HepG2 (cell line): Measurements from ENCODE around the gene RAC2. TPM values are rescaled to one million over a fixed set of nuclear protein-coding genes. Genes with fewer than 3 reads are reported as not detected.
A peak's percentile ranks its signal among the peaks of the same experiment; 100 is the strongest.

ENCODE experiments used
- ASH2L ChIP-seq: fragments of 300-600, 200-600 bp; sonication (generic); IDR thresholded peaks from 2 replicates; pipeline ENCODE4 v1.7.0; 2017; ENCODE audit warnings: low read depth, mild to moderate bottlenecking, moderate library complexity, mixed read lengths, low read length; ENCODE audit not compliant: insufficient read length
- CENPT ChIP-seq: sonication (generic); formaldehyde crosslinking; IDR thresholded peaks from 2 replicates; pipeline ENCODE4 v1.8.0; 2022; ENCODE audit warnings: low read depth, mild to moderate bottlenecking, moderate library complexity, missing genetic modification reagents
- DNMT1 ChIP-seq: sonication (generic); formaldehyde crosslinking; IDR thresholded peaks from 2 replicates; pipeline ENCODE4 v1.5.1; 2020; ENCODE audit warnings: mild to moderate bottlenecking, missing genetic modification reagents
- FOXO1 ChIP-seq: sonication (generic); formaldehyde crosslinking; IDR thresholded peaks from 2 replicates; pipeline ENCODE4 v1.4.0; 2020; ENCODE audit warnings: missing genetic modification reagents
- FOXP1 ChIP-seq, 2 experiments: fragments of 450-650 bp in 1 of 2; IDR thresholded peaks; 2 replicates each; pipeline ENCODE4 v1.6.1; 2017 to 2018; ENCODE audit warnings: antibody characterized with exemption in 1 of 2
- GPN1 ChIP-seq: sonication (generic); formaldehyde crosslinking; IDR thresholded peaks from 2 replicates; pipeline ENCODE4 v1.5.1; 2020; ENCODE audit warnings: missing genetic modification reagents, borderline replicate concordance
- GTF2F1 ChIP-seq: fragments of 150-350 bp; IDR thresholded peaks from 2 replicates; pipeline ENCODE4 v1.6.1; 2014; ENCODE audit warnings: low read length
- GZF1 ChIP-seq: sonication (generic); formaldehyde crosslinking; IDR thresholded peaks from 2 replicates; pipeline ENCODE4 v1.5.1; 2020; ENCODE audit warnings: mild to moderate bottlenecking, missing genetic modification reagents
- HDAC1 ChIP-seq: sonication (generic); formaldehyde crosslinking; IDR thresholded peaks from 2 replicates; pipeline ENCODE4 v1.5.1; 2020; ENCODE audit warnings: mild to moderate bottlenecking, missing genetic modification reagents
- HNRNPH1 ChIP-seq: fragments of 200-400 bp; formaldehyde crosslinking; optimal IDR thresholded peaks from 2 replicates; pipeline ENCODE3; 2017; ENCODE audit warnings: mild to moderate bottlenecking, low read depth, low read length
- NFKB2 ChIP-seq: sonication (generic); formaldehyde crosslinking; IDR thresholded peaks from 2 replicates; pipeline ENCODE4 v1.4.0; 2020; ENCODE audit warnings: missing genetic modification reagents, borderline replicate concordance
- NKX3-1 ChIP-seq: sonication (generic); formaldehyde crosslinking; IDR thresholded peaks from 2 replicates; pipeline ENCODE4 v1.5.0; 2020; ENCODE audit warnings: missing genetic modification reagents
- RBM39 ChIP-seq: fragments of 200-400 bp; formaldehyde crosslinking; IDR thresholded peaks from one replicate; pipeline ENCODE4 v1.6.1; 2018; ENCODE audit warnings: antibody characterized with exemption, mild to moderate bottlenecking, low read depth, low read length; ENCODE audit not compliant: poor library complexity, severe bottlenecking
- SRSF9 ChIP-seq: fragments of 200-400 bp; formaldehyde crosslinking; IDR thresholded peaks from 2 replicates; pipeline ENCODE4 v1.6.1; 2018; ENCODE audit warnings: borderline replicate concordance, mild to moderate bottlenecking, low read depth, low read length; ENCODE audit not compliant: insufficient read depth, poor library complexity, severe bottlenecking
- SYNCRIP ChIP-seq: fragments of 200-400 bp; formaldehyde crosslinking; IDR thresholded peaks from 2 replicates; pipeline ENCODE4 v1.6.1; 2018; ENCODE audit warnings: mild to moderate bottlenecking, low read depth, low read length; ENCODE audit not compliant: insufficient read depth
- ZNF773 ChIP-seq: sonication (generic); formaldehyde crosslinking; IDR thresholded peaks from 2 replicates; pipeline ENCODE4 v1.4.0; 2020; ENCODE audit warnings: missing genetic modification reagents, borderline replicate concordance
- ZNF777 ChIP-seq: sonication (generic); formaldehyde crosslinking; IDR thresholded peaks from 2 replicates; pipeline ENCODE4 v1.4.0; 2020; ENCODE audit warnings: missing genetic modification reagents
- ZZZ3 ChIP-seq: sonication (generic); formaldehyde crosslinking; IDR thresholded peaks from 2 replicates; pipeline ENCODE4 v1.4.0; 2020; ENCODE audit warnings: missing genetic modification reagents, mild to moderate bottlenecking, borderline replicate concordance
- polyA plus RNA-seq, 8 experiments: library from polyadenylated mRNA; depleted of rRNA in 3 of 8; stranded (reverse) in 7 of 8; unstranded in 1 of 8; fragments of >200 nt; fragmentation: Illumina TruSeq in 4 of 8; extraction: Trizol in 4 of 8; gene quantifications; 2 replicates each; pipeline versions ENCODE4 v1.2.1 to v1.2.3, GENCODE V29; 2011 to 2016; ENCODE audit warnings: low read depth in 4 of 8, missing spikeins in 1 of 8, mixed read lengths in 1 of 8; ENCODE audit not compliant: insufficient read depth in 1 of 8
- total RNA-seq, 5 experiments: library from RNA; depleted of rRNA; stranded (reverse); fragments of >200 nt; fragmentation: Illumina TruSeq; extraction: Trizol; gene quantifications; 2 replicates each; pipeline ENCODE4 v1.2.3, GENCODE V29; 2016; ENCODE audit warnings: low read depth in 1 of 5
- TF ChIP-seq, protein P1 (sequence below): sonication (generic); formaldehyde crosslinking; IDR thresholded peaks from 2 replicates; pipeline ENCODE4 v1.4.0; 2020; ENCODE audit warnings: missing genetic modification reagents
- TF ChIP-seq, protein P2 (sequence below): sonication (generic); formaldehyde crosslinking; IDR thresholded peaks from 2 replicates; pipeline ENCODE4 v1.4.0; 2020; ENCODE audit warnings: missing genetic modification reagents, borderline replicate concordance
- TF ChIP-seq, protein P3 (sequence below): sonication (generic); formaldehyde crosslinking; IDR thresholded peaks from 2 replicates; pipeline ENCODE4 v1.5.1; 2020; ENCODE audit warnings: mild to moderate bottlenecking, missing genetic modification reagents, moderate library complexity
- TF ChIP-seq, protein P4 (sequence below): sonication (generic); formaldehyde crosslinking; IDR thresholded peaks from 2 replicates; pipeline ENCODE4 v1.8.1; 2023; ENCODE audit warnings: mild to moderate bottlenecking, missing genetic modification reagents, borderline replicate concordance
- TF ChIP-seq, protein P5 (sequence below): sonication (generic); formaldehyde crosslinking; IDR thresholded peaks from 2 replicates; pipeline ENCODE4 v1.5.0; 2020; ENCODE audit warnings: missing genetic modification reagents

The RAC2 gene
- total and polyA plus RNA-seq, 2 of the 13 experiments (the other 11 are each of a cell fraction or from before 2014, with no cell fraction given) = 0.73 TPM; not detected in 1

DNA sequence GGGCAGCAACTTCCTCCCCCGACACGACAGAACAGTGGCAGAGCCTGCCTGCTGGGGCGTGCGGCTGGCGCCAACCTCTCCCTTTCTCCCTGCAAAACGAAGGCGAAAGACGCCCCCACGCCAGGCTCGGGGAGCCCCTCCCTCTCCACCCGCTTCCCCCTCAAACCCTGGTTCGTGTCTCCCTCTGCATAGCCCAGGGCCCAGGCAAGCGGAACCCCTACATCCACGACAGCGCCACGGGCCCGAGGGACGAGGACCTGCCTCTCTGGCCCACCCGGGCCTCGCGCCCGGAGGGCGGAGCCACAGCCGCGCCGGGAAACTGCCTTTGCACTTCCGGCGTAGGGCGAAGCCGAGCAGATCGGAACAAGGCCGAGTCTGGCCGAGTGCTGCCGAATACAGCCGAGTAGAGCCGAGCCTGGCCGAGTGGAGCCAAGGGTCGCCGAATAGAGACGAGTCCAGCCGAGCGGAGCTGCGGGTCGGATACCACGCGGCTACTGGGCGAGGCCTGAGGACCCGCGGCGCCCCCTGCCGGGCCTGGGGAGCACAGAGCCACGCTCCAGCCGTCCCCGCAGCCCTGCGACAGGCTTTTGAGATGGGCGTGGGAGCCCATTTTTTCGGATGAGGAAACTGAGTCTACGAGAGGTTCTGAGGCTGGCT, 44.8 kb downstream of the RAC2 start (continued):
- TF ChIP-seq GZF1 (CRISPR knock-in tag) = no peak
- no peak for TF ChIP-seq ZNF773
- no peak for TF ChIP-seq SRSF9
- peak; percentile 78; the same call in 1 of the 2 replicates for TF ChIP-seq NKX3-1 (CRISPR knock-in tag)
- peak; percentile 76 for TF ChIP-seq HDAC1
- no peak for TF ChIP-seq GPN1 (CRISPR knock-in tag)
- TF ChIP-seq, protein P1, sequence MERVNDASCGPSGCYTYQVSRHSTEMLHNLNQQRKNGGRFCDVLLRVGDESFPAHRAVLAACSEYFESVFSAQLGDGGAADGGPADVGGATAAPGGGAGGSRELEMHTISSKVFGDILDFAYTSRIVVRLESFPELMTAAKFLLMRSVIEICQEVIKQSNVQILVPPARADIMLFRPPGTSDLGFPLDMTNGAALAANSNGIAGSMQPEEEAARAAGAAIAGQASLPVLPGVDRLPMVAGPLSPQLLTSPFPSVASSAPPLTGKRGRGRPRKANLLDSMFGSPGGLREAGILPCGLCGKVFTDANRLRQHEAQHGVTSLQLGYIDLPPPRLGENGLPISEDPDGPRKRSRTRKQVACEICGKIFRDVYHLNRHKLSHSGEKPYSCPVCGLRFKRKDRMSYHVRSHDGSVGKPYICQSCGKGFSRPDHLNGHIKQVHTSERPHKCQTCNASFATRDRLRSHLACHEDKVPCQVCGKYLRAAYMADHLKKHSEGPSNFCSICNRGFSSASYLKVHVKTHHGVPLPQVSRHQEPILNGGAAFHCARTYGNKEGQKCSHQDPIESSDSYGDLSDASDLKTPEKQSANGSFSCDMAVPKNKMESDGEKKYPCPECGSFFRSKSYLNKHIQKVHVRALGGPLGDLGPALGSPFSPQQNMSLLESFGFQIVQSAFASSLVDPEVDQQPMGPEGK (CRISPR knock-in tag) = peak; percentile 61
- no peak for TF ChIP-seq CENPT (CRISPR knock-in tag)
- TF ChIP-seq ZNF777 (CRISPR knock-in tag) = peak; percentile 15; the same call in 1 of the 2 replicates
- TF ChIP-seq ASH2L = no peak
- TF ChIP-seq, protein P2, sequence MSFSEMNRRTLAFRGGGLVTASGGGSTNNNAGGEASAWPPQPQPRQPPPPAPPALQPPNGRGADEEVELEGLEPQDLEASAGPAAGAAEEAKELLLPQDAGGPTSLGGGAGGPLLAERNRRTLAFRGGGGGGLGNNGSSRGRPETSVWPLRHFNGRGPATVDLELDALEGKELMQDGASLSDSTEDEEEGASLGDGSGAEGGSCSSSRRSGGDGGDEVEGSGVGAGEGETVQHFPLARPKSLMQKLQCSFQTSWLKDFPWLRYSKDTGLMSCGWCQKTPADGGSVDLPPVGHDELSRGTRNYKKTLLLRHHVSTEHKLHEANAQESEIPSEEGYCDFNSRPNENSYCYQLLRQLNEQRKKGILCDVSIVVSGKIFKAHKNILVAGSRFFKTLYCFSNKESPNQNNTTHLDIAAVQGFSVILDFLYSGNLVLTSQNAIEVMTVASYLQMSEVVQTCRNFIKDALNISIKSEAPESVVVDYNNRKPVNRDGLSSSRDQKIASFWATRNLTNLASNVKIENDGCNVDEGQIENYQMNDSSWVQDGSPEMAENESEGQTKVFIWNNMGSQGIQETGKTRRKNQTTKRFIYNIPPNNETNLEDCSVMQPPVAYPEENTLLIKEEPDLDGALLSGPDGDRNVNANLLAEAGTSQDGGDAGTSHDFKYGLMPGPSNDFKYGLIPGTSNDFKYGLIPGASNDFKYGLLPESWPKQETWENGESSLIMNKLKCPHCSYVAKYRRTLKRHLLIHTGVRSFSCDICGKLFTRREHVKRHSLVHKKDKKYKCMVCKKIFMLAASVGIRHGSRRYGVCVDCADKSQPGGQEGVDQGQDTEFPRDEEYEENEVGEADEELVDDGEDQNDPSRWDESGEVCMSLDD (CRISPR knock-in tag) = 0 out of 2 replicates have a peak, but pooled peaks have one; percentile 21
- TF ChIP-seq, protein P3, sequence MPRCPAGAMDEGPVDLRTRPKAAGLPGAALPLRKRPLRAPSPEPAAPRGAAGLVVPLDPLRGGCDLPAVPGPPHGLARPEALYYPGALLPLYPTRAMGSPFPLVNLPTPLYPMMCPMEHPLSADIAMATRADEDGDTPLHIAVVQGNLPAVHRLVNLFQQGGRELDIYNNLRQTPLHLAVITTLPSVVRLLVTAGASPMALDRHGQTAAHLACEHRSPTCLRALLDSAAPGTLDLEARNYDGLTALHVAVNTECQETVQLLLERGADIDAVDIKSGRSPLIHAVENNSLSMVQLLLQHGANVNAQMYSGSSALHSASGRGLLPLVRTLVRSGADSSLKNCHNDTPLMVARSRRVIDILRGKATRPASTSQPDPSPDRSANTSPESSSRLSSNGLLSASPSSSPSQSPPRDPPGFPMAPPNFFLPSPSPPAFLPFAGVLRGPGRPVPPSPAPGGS (CRISPR knock-in tag) = peak; percentile 84; the same call in 1 of the 2 replicates
- TF ChIP-seq RBM39 = no peak
- no peak for TF ChIP-seq GTF2F1
- TF ChIP-seq HNRNPH1 = no peak
- TF ChIP-seq ZZZ3 (CRISPR knock-in tag) = peak; percentile 84; the same call in 1 of the 2 replicates
- peak; percentile 88 for TF ChIP-seq NFKB2 (CRISPR knock-in tag)
- TF ChIP-seq, protein P4, sequence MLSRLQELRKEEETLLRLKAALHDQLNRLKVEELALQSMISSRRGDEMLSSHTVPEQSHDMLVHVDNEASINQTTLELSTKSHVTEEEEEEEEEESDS (CRISPR knock-in tag) = no peak
- no peak for TF ChIP-seq DNMT1 (CRISPR knock-in tag)
- TF ChIP-seq SYNCRIP = no peak
- no peak for TF ChIP-seq FOXP1 (IDR thresholded peaks at IDR 0.05)
- TF ChIP-seq FOXP1 (CRISPR knock-in tag; IDR thresholded peaks at IDR 0.05) = no peak
- no peak for TF ChIP-seq FOXO1
- TF ChIP-seq, protein P5, sequence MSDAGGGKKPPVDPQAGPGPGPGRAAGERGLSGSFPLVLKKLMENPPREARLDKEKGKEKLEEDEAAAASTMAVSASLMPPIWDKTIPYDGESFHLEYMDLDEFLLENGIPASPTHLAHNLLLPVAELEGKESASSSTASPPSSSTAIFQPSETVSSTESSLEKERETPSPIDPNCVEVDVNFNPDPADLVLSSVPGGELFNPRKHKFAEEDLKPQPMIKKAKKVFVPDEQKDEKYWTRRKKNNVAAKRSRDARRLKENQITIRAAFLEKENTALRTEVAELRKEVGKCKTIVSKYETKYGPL (CRISPR knock-in tag) = 0 out of 2 replicates have a peak, but pooled peaks have one; percentile 25
